Neural cell (in vitro differentiated cells): ENCODE measurements around the gene NFASC. TPM values are rescaled to one million over a fixed set of nuclear protein-coding genes. Genes with fewer than 3 reads are reported as not detected.

Source experiments
- H2AFZ ChIP-seq: fragments of 200-600, 300-800 bp; sonication (generic), shearing (Covaris generic); 2 replicates; pipeline ENCODE4 v1.6.0; 2014; ENCODE audit warnings: low read depth, mild to moderate bottlenecking, antibody characterized with exemption, low read length, moderate library complexity
- H3F3A ChIP-seq: fragments of 200-600 bp; shearing (Covaris generic); 2 replicates; pipeline ENCODE4 v1.6.1; 2016; ENCODE audit warnings: mild to moderate bottlenecking, moderate library complexity, mixed read lengths, antibody characterized with exemption, low read length; ENCODE audit not compliant: insufficient read depth, poor library complexity, severe bottlenecking
- H3K27ac ChIP-seq: fragments of 200-600, 300-800 bp; sonication (generic), shearing (Covaris generic); 2 replicates; pipeline ENCODE4 v1.5.1; 2014; ENCODE audit warnings: mild to moderate bottlenecking, low read length, moderate library complexity
- H3K27me3 ChIP-seq: fragments of 300-800, 200-600 bp; sonication (generic), shearing (Covaris generic); 2 replicates; pipeline ENCODE4 v1.6.0; 2014; ENCODE audit warnings: mild to moderate bottlenecking, low read depth, low read length, moderate library complexity; ENCODE audit not compliant: insufficient read depth
- H3K36me3 ChIP-seq: fragments of 300-800, 200-600 bp; sonication (generic), shearing (Covaris generic); 2 replicates; pipeline ENCODE4 v1.5.1; 2014; ENCODE audit warnings: mild to moderate bottlenecking, antibody characterized with exemption, low read length, moderate library complexity; ENCODE audit not compliant: insufficient read depth
- H3K4me2 ChIP-seq: fragments of 300-800, 200-600 bp; sonication (generic), shearing (Covaris generic); 2 replicates; pipeline ENCODE4 v1.6.0; 2014; ENCODE audit warnings: mild to moderate bottlenecking, low read length
- H3K4me3 ChIP-seq: fragments of 300-800, 200-600 bp; sonication (generic), shearing (Covaris generic); 2 replicates; pipeline ENCODE4 v1.5.1; 2014; ENCODE audit warnings: mild to moderate bottlenecking, low read length, moderate library complexity
- H3K79me2 ChIP-seq: fragments of 200-600 bp; shearing (Covaris generic); replicated peaks from 2 replicates; pipeline ENCODE4 v1.6.0; 2014; ENCODE audit warnings: mild to moderate bottlenecking, low read length, moderate library complexity; ENCODE audit not compliant: insufficient read depth
- H3K9ac ChIP-seq: fragments of 300-800, 200-600 bp; sonication (generic), shearing (Covaris generic); 2 replicates; pipeline ENCODE4 v1.6.1; 2016; ENCODE audit warnings: mild to moderate bottlenecking, low read length, mixed read lengths
- H3K9me2 ChIP-seq: fragments of 200-600 bp; shearing (Covaris generic); 2 replicates; pipeline ENCODE4 v1.6.1; 2016; ENCODE audit warnings: mild to moderate bottlenecking, low read length, mixed read lengths; ENCODE audit not compliant: insufficient read depth
- H3K9me3 ChIP-seq: fragments of 200-600, 300-800 bp; sonication (generic), shearing (Covaris generic); 2 replicates; pipeline ENCODE4 v1.6.1; 2016; ENCODE audit warnings: mild to moderate bottlenecking, mixed run types, low read length, moderate library complexity, mixed read lengths
- H4K20me1 ChIP-seq: fragments of 200-600 bp; shearing (Covaris generic); 2 replicates; pipeline ENCODE4 v1.6.1; 2016; ENCODE audit warnings: mild to moderate bottlenecking, mixed run types; ENCODE audit not compliant: insufficient read depth
- CTCF ChIP-seq: fragments of 450-650 bp; IDR thresholded peaks from 2 replicates; pipeline ENCODE4 v1.5.1; 2014; ENCODE audit warnings: antibody characterized with exemption, mild to moderate bottlenecking, moderate library complexity; ENCODE audit not compliant: poor library complexity, severe bottlenecking
- EP300 ChIP-seq: fragments of 450-650 bp; conservative IDR thresholded peaks from 2 replicates; pipeline ENCODE4 v1.6.1; 2014; ENCODE audit warnings: antibody characterized with exemption, mild to moderate bottlenecking, moderate library complexity; ENCODE audit not compliant: poor library complexity, severe bottlenecking
- EZH2 ChIP-seq: fragments of 200-600, 300-800 bp; shearing (Covaris generic), sonication (generic); IDR thresholded peaks from 2 replicates; pipeline ENCODE4 v1.6.1; 2014; ENCODE audit warnings: antibody characterized with exemption, low read length, borderline replicate concordance, mild to moderate bottlenecking; ENCODE audit not compliant: insufficient read depth, poor library complexity, severe bottlenecking
- MXI1 ChIP-seq: fragments of 450-650 bp; conservative IDR thresholded peaks from 2 replicates; pipeline ENCODE4 v1.6.1; 2014; ENCODE audit warnings: antibody characterized with exemption, mild to moderate bottlenecking; ENCODE audit not compliant: poor library complexity, severe bottlenecking
- POLR2AphosphoS5 ChIP-seq: IDR thresholded peaks from 2 replicates; pipeline ENCODE4 v1.6.1; 2012
- RAD21 ChIP-seq: fragments of 450-650 bp; conservative IDR thresholded peaks from 2 replicates; pipeline ENCODE4 v1.6.1; 2014; ENCODE audit warnings: antibody characterized with exemption, mild to moderate bottlenecking, moderate library complexity
- REST ChIP-seq: IDR thresholded peaks from 2 replicates; pipeline ENCODE4 v1.6.1; 2012; ENCODE audit warnings: borderline replicate concordance
- SMC3 ChIP-seq: fragments of 450-650 bp; conservative IDR thresholded peaks from 2 replicates; pipeline ENCODE4 v1.6.1; 2014; ENCODE audit warnings: antibody characterized with exemption, mild to moderate bottlenecking, moderate library complexity; ENCODE audit not compliant: poor library complexity
- TAF1 ChIP-seq: IDR thresholded peaks from 2 replicates; pipeline ENCODE4 v1.6.1; 2012; ENCODE audit warnings: low read depth
- polyA plus RNA-seq: library from polyadenylated mRNA; depleted of rRNA; stranded (reverse); fragments of >200 nt; gene quantifications from 2 replicates; pipeline ENCODE4 v1.2.3, GENCODE V29; 2014

The NFASC gene
- polyA plus RNA-seq, 1 donor from 2014 or later, result 23.9 TPM

- H3K36me3 ChIP-seq, result no peaks in the 10 kb centered on the region
- no peaks in the 10 kb centered on the region for H4K20me1 ChIP-seq
- no peaks in the 10 kb centered on the region for H3K27me3 ChIP-seq
- H3K9me2 ChIP-seq, result no peaks in the 10 kb centered on the region
- H3K4me2 ChIP-seq, result no peak overlapping the region
- no peak overlapping the region for H3K9ac ChIP-seq
- TF ChIP-seq EP300 (no peak), SMC3 (no peak), CTCF (no peak), TAF1 (no peak), POLR2AphosphoS5 (no peak), MXI1 (no peak), EZH2 (no peak), REST (no peak), RAD21 (no peak)
- H3F3A ChIP-seq, result no peaks in the 10 kb centered on the region
- H3K79me2 ChIP-seq, result no peaks in the 10 kb centered on the region
- H3K9me3 ChIP-seq, result no peaks in the 10 kb centered on the region
- H2AFZ ChIP-seq, result no peak overlapping the region
- H3K4me3 ChIP-seq, result no peak overlapping the region
- no peak overlapping the region for H3K27ac ChIP-seq
These were observed 30.1 kb downstream of the NFASC start for GRCh38 chr1:204900721-204901120.

DNA sequence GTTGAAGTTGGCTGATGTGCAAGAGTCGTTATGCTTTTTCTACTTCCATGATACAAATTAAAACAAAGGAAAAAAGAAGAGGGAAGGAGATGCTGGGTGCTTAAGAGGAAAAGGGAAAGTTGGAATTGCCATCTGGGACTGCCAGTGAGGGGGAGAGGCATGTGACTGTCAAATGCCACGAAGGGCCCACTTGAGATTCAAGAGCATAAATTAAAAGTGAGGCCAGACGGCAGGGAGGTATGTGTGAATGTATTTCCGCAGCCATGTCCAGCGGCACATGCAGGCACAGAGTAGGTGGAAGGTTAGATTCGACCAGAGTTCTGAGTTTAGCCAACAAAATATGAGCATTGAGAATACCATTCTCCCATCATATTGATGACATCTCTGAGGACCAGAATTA, 32.0 kb downstream of the NFASC start:
- Histone ChIP-seq H3K9me3 (no peaks in the 10 kb centered on the region), H3K79me2 (peaks cover 3% of the 10 kb centered on the region), H2AFZ (no peak overlapping the region), H3K4me3 (no peak overlapping the region), H3K36me3 (no peaks in the 10 kb centered on the region), H3K27ac (no peak overlapping the region), H3K27me3 (no peaks in the 10 kb centered on the region), H3K9ac (no peak overlapping the region), H3K4me2 (no peak overlapping the region), H3K9me2 (no peaks in the 10 kb centered on the region), H4K20me1 (no peaks in the 10 kb centered on the region), H3F3A (no peaks in the 10 kb centered on the region)
- TF ChIP-seq RAD21 (no peak), EP300 (no peak), CTCF (no peak), POLR2AphosphoS5 (no peak), TAF1 (no peak), MXI1 (no peak), SMC3 (no peak), EZH2 (no peak), REST (no peak)
